Skeletal muscle cell (primary cell): Measurements from ENCODE around the gene PLCH2.
"Not testable (repeated sequence)": the region's sequence is repeated elsewhere in the genome, so short reads cannot be mapped to it uniquely, and the experiment has no call there.

Source experiments
- DNase-seq: peaks from one replicate; pipeline ENCODE4 v3.0.0-alpha.2; 2010; ENCODE audit warnings: low read depth
- H3K4me3 ChIP-seq: 2 replicates; pipeline ENCODE4 v1.5.1; 2011; ENCODE audit warnings: low read depth, mild to moderate bottlenecking, control low read depth, low read length, moderate library complexity

Gene PLCH2

GRCh38 chr1:2440346-2440745 lies 35.7 kb upstream of the PLCH2 start:
- not testable (repeated sequence) for DNase-seq, H3K4me3 ChIP-seq

DNA sequence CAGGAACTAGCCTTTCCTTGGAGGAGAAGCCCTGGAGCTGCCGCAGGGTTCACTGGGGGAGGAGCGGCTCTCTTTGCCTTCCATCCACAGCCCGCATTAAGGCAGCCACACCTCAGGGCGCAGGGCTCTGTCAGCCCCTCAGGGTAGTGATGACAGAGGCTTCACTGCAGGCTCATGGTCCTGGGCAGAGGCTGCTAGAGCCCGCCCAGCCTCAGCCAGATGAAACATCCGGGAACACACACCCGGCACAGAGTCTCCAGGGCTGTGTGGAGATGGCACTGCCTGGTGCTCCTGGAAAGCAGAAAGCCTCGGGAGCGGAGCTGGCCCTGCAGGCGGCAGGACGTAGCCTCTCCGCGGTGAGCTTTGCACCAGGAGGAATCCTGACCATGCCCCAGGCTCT lies 34.3 kb upstream of the PLCH2 start:
- no peak for DNase-seq
- H3K4me3 ChIP-seq: no peak overlapping the region

- no peak for DNase-seq
- no peak overlapping the region for H3K4me3 ChIP-seq
These were observed 33.4 kb upstream of the PLCH2 start for GRCh38 chr1:2442661-2443060.

GRCh38 chr1:2443277-2444137 lies 32.6 kb upstream of the PLCH2 start:
- DNase-seq: no peak
- peak overlapping the region; percentile 29 for H3K4me3 ChIP-seq

GRCh38 chr1:2444138-2444591 lies 31.9 kb upstream of the PLCH2 start:
- peak overlapping the region; percentile 18 for H3K4me3 ChIP-seq

DNA sequence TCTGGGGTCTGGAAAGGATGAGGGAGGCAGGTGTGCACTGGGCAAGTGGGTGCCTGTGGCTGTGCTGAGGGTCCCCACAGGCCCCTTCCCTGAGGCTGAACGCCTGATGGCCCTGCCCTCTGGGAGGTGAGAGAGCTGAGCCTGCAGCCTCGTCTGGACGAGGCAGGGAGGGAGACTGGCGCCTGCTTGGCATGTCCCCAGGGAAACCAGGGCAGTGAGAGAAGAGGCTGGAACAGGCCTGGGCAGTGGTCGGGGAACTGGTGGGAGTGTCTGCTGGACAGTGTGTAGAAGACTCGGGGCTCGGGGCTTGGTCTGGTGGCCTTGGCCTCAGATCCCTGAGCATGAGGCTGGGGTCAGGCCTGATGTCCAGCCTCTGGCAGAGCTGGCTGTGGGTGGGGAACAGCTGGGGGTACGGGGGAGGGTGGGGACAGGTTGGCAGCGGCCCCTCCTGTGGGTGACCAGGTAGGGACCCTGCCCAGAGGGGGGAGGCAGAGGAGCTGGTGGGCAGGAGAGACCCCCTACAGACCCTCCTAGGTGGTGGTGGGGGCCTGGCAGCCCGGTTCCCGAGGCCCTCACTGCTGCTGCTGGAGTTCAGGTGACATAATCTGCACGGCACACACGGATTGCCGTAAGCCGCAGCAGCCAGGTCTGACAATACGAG lies 30.8 kb upstream of the PLCH2 start:
- no peak overlapping the region for H3K4me3 ChIP-seq
- no peak for DNase-seq

More at GRCh38 chr1:2444138-2444591, 31.9 kb upstream of the PLCH2 start:
- no peak for DNase-seq

GRCh38 chr1:2445823-2446215 lies 30.3 kb upstream of the PLCH2 start:
- no peak for DNase-seq
- no peak overlapping the region for H3K4me3 ChIP-seq

- no peak for DNase-seq
- no peak overlapping the region for H3K4me3 ChIP-seq
These were observed 29.7 kb upstream of the PLCH2 start for GRCh38 chr1:2446394-2446793.

DNA sequence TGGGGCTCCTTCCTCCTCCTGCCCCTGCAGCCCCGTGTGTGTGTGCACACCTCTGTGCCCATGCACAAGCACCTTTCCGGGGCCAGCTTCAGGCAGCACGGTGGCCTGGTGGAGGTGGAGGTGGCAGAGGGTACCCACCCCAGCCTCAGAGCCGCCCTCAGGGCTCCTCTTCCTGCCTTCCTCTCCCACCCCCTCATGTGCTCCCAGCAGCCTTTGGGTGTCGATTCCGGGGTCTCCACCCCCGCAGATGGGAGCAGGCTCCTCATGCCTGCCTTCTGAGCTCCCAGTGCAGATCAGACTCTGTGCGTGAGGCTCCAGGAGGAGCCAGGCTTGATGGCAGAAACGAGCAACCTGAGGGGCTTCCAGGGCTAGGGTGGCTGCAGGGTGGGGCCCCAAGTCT lies 29.2 kb upstream of the PLCH2 start:
- H3K4me3 ChIP-seq: no peak overlapping the region
- DNase-seq: no peak

DNA sequence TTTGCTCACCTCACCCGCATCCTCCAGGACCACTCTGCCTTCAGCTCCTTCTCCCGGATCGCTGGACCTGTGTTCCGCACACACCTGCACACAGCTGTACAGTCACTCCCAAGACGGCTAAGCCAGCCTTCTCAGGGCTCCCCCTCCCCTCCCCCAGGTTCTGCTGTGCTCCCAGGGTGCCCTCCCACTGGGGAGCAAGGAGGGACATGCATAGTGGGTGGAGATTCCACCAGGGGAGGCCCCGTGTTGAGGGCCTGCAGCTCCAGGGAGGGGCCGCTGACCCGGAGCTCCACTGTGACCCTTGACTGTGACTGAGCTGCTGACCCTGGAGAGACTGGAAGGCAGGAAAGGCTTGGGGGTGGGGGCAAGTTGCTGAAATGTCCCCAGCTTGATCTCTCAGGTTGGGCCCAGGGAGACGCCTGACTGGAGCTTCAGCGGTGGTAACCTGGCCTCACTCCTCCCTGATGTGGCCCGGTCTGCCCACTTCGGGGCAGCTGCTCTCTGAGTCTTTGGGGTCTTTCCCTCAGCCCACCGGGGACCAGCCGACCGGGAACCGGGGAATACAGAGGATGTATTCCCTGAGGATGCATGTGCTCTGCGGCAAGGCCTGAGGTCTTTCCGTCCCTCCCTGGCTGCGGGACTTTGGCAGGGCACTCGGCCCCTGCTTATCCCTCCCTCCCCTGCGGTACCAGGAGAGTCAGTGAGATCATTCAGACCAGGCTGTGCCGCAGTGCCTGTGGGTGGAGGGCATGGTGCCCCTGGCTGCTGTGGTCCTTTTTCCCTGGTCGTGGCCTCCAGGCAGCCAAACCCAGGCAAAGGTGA lies 28.6 kb upstream of the PLCH2 start:
- DNase-seq: no peak
- no peak overlapping the region for H3K4me3 ChIP-seq

DNA sequence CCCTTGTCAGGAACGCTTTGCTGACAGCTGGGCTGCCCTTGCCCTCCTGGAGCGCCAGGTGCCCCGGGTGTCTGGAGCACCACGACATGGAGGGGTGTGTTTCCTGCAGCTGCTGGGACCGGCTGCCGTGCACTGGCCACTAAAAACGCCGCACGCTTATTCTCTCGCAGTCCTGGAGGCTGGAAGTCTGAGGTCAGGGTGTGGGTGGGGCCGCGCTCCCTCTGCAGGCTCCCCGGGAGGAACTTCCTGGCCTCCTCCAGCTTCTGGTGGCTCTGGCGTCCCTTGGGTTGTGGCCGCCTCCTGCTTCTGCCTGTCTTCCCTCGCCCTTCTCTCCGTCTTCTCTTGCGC lies 28.0 kb upstream of the PLCH2 start:
- DNase-seq: no peak
- H3K4me3 ChIP-seq: no peak overlapping the region

- no peak for DNase-seq
- no peak overlapping the region for H3K4me3 ChIP-seq
These were observed 26.2 kb upstream of the PLCH2 start for GRCh38 chr1:2449636-2450454.

- DNase-seq: peak; percentile 65
- H3K4me3 ChIP-seq: no peak overlapping the region
These were observed 24.3 kb upstream of the PLCH2 start for GRCh38 chr1:2451741-2452140.

DNA sequence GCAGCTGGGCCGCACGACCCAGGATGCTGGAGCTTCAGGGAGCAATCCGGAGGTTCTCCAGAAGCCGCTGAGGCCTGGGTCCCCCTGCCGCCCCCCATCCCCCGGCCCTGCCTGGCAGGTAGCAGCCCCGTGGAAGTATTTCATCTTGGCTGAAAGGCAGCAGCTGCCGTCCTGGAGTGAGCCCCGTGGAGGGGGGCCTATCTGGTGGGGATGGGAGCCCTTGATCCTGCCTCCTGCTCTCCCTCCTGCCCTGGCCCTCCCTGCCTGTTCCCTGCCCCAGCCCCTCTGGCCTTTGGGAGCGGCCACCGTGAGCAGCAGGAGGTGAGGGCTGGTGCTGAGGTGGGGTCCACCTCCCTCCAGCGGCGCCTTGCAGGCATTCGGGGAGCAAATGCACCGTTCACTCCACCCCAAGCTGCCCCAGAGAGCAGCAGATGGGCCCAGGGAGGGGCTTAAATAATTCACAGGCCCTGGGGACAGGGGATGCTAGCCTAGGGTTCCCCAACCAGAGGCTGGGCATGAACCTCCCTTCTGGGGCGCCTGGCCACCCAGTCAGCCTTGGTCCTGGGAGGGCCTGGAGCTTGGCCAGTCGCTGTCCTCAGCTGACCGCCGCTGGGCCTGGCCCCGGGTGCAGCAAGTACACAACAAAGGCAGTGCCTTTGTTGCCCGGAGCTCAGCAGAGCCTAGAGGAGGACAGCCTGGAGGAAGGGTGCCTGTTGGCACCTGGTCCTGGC lies 23.7 kb upstream of the PLCH2 start:
- no peak overlapping the region for H3K4me3 ChIP-seq
- no peak for DNase-seq

DNA sequence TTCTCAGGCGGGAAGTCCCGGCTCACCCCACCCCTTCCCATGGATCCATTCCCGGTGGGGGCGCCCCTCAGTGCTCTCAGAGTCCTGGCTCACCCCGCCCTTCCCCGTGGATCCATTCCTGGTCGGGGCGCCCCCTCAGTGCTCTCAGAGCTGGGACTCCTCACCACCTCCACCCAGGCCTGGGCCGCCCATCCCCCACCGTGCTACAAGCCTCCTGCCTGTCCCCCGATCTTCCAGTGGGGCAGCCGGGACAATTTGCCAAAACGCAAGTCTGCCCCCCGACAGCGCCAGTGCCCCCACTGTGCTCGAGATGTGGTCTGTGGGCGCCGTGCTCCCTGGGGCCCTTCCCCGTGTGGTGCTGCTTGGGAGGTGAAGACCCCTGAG lies 23.2 kb upstream of the PLCH2 start:
- H3K4me3 ChIP-seq: no peak overlapping the region

DNA sequence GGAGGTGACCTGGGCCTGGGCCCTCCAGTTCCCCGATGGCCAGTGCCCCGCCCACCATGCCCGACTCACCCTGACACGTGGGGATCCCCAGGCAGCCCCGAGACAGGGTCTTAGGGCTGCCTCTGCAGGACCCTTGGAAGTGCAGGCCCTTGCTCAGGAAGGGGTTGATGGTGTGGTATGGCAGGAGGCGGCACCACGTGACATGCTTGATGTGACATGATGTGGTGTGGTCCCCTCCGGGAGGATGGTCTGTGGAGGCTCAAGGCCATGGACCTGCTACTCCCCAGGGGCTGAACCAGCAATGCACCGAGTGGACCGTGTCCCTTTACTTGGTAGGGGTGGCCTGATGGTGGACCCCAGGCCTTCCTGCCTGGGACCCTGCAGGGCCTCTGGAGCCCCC lies 21.9 kb upstream of the PLCH2 start:
- no peak overlapping the region for H3K4me3 ChIP-seq
- no peak for DNase-seq

More for the DNA sequence above, 23.2 kb upstream of the PLCH2 start:
- no peak for DNase-seq

GRCh38 chr1:2455757-2456156 lies 20.3 kb upstream of the PLCH2 start:
- no peak for DNase-seq
- no peak overlapping the region for H3K4me3 ChIP-seq

DNA sequence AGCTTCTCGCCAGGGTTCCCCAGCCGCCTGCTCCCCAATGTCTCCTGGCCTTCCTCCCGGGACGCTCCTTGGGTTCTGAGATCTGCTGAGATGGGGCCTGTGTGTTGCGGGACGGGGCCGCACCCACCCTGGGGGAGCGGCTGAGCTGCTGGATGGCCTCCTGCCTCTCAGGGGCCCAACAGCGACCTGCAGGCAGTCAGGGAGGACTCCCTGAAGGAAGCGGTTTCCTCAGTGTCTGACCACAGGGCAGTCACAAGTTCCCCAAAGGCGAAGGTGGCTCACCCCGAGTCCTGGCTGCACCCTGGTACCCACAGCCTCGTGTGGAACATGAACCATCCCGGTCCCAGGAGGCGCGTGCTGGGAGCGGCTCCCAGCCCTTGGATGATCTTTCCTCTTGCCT lies 18.6 kb upstream of the PLCH2 start:
- H3K4me3 ChIP-seq: no peak overlapping the region
- no peak for DNase-seq

DNA sequence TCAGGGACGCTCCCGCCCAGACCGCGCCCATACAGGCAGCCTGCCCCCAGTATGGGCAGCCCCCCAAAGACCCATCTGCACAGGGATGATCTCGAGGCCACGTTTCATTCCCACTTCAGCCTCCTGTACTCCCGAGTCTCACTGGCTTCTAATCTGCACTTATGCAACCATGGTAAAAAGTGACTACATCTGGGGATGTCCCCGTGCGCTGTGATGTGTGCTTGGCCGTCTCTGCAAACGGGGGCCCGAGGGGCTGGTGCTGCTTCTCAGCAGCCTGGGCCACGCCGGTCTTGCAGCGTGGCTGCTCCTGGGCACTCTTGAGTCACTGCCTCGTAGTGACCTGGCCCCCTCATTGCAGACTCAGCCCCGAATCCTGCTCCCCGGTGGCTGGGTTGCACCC lies 17.4 kb upstream of the PLCH2 start:
- no peak for DNase-seq

More for the DNA sequence above, 17.4 kb upstream of the PLCH2 start:
- H3K4me3 ChIP-seq: no peak overlapping the region
